NB4 (cell line): ENCODE results near the gene CXCL1.
A peak's percentile ranks its signal among the peaks of the same experiment; 100 is the strongest.
"Not testable (repeated sequence)": the region's sequence is repeated elsewhere in the genome, so short reads cannot be mapped to it uniquely, and the experiment has no call there.

Experiments used
- DNase-seq: peaks from one replicate; pipeline ENCODE4 v3.0.0; 2010; ENCODE audit warnings: low read depth
- H3K4me3 ChIP-seq: one replicate; pipeline ENCODE4 v1.5.1; 2011; ENCODE audit warnings: mild to moderate bottlenecking, low read depth, low read length, moderate library complexity
- CTCF ChIP-seq: IDR thresholded peaks from one replicate; pipeline ENCODE4 v1.5.1; 2012; ENCODE audit warnings: low read depth, low read length
- MAX ChIP-seq: IDR thresholded peaks from 2 replicates; pipeline ENCODE4 v1.6.1; 2011; ENCODE audit warnings: low read depth, low read length
- MYC ChIP-seq: IDR thresholded peaks from 2 replicates; pipeline ENCODE4 v1.6.1; 2011; ENCODE audit warnings: low read depth, low read length
- POLR2A ChIP-seq: IDR thresholded peaks from 2 replicates; pipeline ENCODE4 v1.6.1; 2011; ENCODE audit warnings: mild to moderate bottlenecking; ENCODE audit not compliant: insufficient read length; ENCODE audit errors: extremely low read depth

The CXCL1 gene

GRCh38 chr4:73897380-73898136, 28.4 kb downstream of the CXCL1 start:
- no peak overlapping the region for H3K4me3 ChIP-seq
- TF ChIP-seq MYC: no peak
- TF ChIP-seq POLR2A: no peak
- no peak for TF ChIP-seq CTCF
- TF ChIP-seq MAX: no peak
- no peak for DNase-seq

GRCh38 chr4:73899338-73899737, 30.1 kb downstream of the CXCL1 start:
- H3K4me3 ChIP-seq, DNase-seq: not testable (repeated sequence)

GRCh38 chr4:73901031-73901430, 31.8 kb downstream of the CXCL1 start:
- no peak for TF ChIP-seq CTCF
- TF ChIP-seq MYC: no peak
- no peak for TF ChIP-seq MAX
- no peak for TF ChIP-seq POLR2A
- DNase-seq: no peak
- no peak overlapping the region for H3K4me3 ChIP-seq

- no peak overlapping the region for H3K4me3 ChIP-seq
- TF ChIP-seq CTCF (no peak), MYC (no peak), MAX (no peak), POLR2A (no peak)
- no peak for DNase-seq
These were observed 32.9 kb downstream of the CXCL1 start for GRCh38 chr4:73902038-73902637.

- no peak for TF ChIP-seq CTCF
- TF ChIP-seq POLR2A: no peak
- no peak for TF ChIP-seq MAX
- TF ChIP-seq MYC: no peak
- no peak overlapping the region for H3K4me3 ChIP-seq
- DNase-seq: no peak
These were observed 33.8 kb downstream of the CXCL1 start for GRCh38 chr4:73902817-73903547.

- no peak overlapping the region for H3K4me3 ChIP-seq
- TF ChIP-seq POLR2A: no peak
- no peak for TF ChIP-seq CTCF
- no peak for TF ChIP-seq MYC
- no peak for TF ChIP-seq MAX
- DNase-seq: peak; percentile 10
These were observed 35.3 kb downstream of the CXCL1 start for GRCh38 chr4:73904491-73904890.
